HG02870 (cell line): ENCODE data around the gene PDE11A.

Experiments
- ATAC-seq: cut with Tn5 transposase; IDR thresholded peaks from one replicate; pipeline ENCODE4 v1.9.1; 2021; ENCODE audit warnings: mild to moderate bottlenecking, moderate library complexity; ENCODE audit not compliant: unreplicated experiment

Gene PDE11A

DNA sequence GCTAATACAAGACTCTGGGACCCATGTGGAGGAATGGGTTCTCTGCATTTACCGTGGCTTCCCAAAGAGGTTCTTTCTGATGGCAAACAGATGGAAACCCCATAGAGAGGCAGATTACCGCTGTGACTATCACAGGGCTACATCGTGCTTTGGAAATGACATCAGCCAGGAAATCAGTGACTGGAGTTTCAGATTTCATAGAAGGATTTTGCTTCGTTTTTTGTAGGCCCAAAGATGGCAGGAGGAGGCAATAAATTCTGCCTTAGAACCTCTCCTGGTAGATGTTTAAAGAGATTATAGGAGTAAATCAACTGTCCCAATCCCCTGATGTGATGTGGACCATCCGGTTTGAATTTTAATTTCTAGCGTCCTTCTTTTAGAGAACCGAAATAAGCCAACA, 465.9 kb downstream of the PDE11A start:
- ATAC-seq, result no peak

DNA sequence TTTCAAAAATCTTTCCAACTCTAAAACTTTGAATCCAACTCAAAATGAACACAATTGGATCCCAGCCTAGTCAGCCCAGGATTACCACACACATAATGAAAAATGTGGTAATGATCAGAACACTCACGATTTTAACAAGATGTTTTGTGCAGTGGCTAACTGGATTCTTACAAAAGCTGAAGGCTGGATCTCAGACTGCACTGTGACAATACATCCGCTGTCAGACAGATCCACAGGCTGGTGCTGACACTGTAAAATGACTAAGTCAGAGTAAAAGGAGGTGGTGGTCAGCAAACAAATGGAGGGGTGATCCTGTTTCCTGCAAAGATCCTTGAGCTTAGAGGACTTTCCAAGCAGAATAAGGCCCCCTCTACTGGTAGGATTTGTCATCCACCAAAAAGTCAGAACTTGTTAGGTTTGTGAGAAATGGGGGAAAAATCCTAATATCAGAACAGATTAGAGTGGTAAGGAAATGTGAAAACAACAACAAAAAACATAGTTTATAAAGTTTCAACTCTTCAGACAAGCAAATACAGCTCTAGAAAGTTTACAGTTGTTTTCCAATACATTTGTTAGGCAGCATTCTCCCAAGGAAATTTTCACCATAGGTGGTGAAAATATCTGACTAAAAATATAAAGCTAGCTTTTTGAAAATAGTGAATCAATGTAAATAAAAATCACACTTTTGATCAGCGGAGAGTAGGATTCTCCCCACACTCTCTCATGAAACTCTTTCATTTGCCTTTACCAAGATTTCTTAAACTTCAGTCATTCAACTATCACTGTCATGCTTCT, 468.1 kb downstream of the PDE11A start:
- ATAC-seq, result no peak

GRCh38 chr2:177603768-177604167, 468.8 kb downstream of the PDE11A start:
- no peak for ATAC-seq

GRCh38 chr2:177603181-177603580, 469.4 kb downstream of the PDE11A start:
- no peak for ATAC-seq

GRCh38 chr2:177602611-177603164, 469.9 kb downstream of the PDE11A start:
- no peak for ATAC-seq

GRCh38 chr2:177600917-177601316, 471.7 kb downstream of the PDE11A start:
- ATAC-seq, result no peak

DNA sequence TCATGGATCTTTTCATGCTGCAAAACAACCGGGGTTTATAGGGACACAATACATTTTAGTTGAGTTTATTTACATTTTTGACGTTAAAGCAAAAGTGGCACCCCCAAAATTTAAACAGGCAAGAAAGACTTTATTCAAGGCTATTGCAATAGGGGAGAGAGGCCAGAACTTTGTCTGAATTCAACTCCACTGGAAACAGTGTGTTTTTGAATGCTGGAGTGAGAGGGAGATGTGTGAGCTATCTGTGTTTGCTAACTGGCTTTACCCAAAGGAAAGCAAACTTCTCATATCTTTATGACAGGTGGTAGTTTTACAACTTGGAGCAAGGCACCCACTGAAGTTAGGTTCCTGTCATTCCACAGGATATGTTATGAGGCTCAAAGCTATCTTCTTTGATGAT, 472.6 kb downstream of the PDE11A start:
- ATAC-seq, result no peak

GRCh38 chr2:177599139-177599688, 473.4 kb downstream of the PDE11A start:
- ATAC-seq, result no peak

- ATAC-seq, result no peak
Measured at GRCh38 chr2:177598326-177599138, 474.0 kb downstream of the PDE11A start.

DNA sequence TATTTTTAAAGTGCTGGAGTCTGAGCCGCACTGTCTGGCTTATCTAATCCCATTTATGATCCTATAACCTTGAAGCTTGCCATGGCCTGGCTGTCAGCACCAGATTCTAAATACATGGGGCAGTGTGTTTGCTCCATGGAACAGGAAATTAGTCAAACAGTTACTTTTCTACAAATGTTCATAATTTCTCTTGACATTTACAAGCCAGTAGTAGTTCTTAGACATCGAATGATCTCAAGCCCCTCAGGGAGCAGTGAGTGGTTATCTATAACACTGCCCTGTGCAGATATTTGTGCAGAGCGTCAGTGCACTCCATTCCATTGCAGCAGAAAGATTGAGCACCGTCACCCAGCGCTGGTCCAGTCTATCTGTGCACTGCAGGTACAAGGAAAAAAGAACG, 474.8 kb downstream of the PDE11A start:
- no peak for ATAC-seq

DNA sequence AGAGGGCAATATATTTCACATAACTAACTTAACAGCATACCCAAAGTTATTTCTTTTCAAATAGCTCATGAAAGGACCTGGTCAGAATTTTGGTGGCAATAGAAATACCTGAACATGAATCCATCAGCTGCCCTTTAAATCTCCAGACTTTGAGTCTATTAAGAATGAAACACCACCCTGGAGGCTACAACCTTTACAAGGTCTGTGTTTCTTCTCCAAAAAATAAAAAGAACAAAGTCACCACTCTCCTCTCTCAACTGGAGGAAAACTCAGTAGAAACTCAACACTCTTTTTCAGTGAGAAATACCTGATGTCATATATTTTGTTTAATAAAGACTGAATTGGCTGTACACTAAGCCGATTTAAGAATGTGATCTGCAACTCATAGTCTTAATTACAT, 475.7 kb downstream of the PDE11A start:
- ATAC-seq, result no peak

DNA sequence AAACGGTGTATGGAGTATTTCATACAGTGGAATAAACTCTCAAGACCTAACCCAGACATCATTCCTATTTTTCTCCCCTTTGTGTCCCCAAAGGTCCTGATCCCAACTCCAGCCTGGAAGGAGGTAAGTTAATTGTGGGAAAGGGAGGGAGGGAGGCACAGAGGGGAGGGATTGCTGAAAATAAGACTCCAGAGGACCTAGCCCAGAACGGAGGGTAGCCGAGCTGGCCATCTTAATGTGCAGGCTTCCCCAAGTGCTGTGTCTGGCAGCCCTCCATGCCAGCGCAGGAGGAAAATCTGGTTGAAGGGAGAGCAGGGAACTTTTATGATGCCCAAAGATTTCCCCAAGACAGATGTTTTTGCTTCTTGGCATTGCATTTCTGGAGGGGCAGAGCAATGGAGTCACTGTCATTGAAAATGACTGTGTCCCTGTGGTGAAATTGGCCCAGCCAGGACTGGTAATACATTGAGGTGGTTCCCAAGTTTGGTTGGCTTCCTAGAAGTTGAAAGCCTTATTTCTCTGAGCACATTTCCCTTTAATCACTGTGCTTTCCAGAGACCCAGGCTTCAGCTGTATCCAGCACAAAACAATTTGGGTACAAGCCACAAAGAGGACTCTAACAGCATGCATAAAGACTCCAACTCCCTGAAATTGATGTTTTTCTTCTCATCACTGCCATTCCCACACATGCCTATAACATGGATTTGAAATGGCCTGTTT, 477.3 kb downstream of the PDE11A start:
- ATAC-seq, result no peak

GRCh38 chr2:177593402-177593801, 479.2 kb downstream of the PDE11A start:
- no peak for ATAC-seq

- ATAC-seq, result no peak
Measured at GRCh38 chr2:177592945-177593344, 479.6 kb downstream of the PDE11A start.

- no peak for ATAC-seq
Measured at GRCh38 chr2:177592397-177592796, 480.2 kb downstream of the PDE11A start.

- no peak for ATAC-seq
Measured at GRCh38 chr2:177589186-177589585, 483.4 kb downstream of the PDE11A start.

DNA sequence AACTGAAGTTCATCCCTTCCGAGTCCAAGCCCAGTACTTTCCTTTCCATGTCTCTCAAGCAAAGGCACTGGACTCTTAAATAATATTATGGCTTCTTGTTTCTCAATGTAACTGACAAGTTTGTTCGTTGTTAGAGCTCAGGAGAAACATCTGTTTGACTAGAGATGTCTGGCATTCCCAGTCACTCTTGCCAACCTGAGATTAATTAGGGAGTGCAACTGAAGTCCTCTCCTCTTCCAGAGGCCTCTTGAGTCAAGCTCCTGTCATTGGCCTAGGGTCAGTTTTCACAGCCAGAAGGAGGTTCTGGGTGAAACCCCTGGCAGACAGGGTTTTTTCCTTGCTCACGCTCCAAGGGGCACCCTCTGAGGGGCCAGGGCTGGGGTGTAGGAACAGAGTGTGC, 483.9 kb downstream of the PDE11A start:
- no peak for ATAC-seq

DNA sequence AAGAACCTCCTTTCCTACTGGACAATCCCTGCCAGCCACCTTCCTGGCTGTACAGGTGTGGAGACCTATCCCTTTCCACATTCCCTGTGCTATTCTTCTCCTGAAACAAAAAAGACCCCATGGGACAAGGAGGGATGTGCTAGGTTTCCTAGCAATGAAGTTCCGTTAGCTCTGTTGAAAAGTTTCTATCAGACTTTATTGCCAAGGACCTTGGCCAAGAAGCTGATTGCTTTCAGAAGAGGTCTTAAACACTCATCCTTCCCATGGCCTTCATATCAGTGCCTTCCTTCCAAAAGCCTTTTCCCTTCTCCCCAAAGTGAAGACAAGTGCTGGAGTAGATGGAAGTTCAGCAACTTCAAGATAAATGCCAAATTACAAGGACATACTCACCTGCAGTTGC, 485.2 kb downstream of the PDE11A start:
- ATAC-seq, result no peak

GRCh38 chr2:177586154-177586553, 486.4 kb downstream of the PDE11A start:
- no peak for ATAC-seq

DNA sequence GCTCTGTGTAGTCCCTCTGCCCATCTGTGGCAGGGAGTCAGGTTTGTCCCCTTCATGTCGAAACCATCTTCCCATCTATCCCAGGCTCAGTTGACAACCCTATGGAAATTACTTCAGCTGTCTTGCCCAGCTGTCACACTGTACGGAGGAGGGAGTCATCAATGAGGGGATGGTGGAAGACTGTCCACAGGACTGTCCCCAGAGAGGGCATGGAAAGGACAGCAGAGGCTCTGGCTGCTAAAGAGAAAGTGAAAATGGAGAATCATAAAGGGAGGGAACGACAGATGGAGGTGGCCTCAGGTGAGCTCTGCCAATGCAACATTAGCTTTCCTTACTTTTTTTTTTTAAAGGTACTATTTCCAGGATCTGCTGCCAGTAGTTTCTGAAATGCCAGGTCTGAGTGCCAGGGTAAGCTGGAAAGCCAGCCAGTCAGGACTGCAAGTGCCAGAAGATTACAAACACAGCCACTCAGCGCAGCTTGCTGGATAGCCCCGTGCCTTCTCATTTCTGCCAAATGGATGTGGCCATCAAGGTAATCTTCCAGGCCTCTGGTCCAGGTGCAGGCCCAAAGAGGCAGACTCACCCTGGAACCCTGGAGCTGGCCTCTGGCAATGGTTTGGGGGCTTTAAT, 487.2 kb downstream of the PDE11A start:
- no peak for ATAC-seq
